LNCAP (cell line): ENCODE data around the gene WDR5.

Source experiments
- CTCF ChIP-seq: fragments of 450-650 bp; IDR thresholded peaks from 2 replicates; pipeline ENCODE4 v1.5.1; 2017; ENCODE audit warnings: mild to moderate bottlenecking

The WDR5 gene

GRCh38 chr9:134169724-134170401 is 34.0 kb downstream of the WDR5 start:
- TF ChIP-seq CTCF, result no peak

- no peak for TF ChIP-seq CTCF
These were observed 34.8 kb downstream of the WDR5 start for GRCh38 chr9:134170532-134171315.

- TF ChIP-seq CTCF, result no peak
These were observed 35.7 kb downstream of the WDR5 start for GRCh38 chr9:134171316-134172197.

GRCh38 chr9:134172198-134173126 is 36.6 kb downstream of the WDR5 start:
- no peak for TF ChIP-seq CTCF

- TF ChIP-seq CTCF, result no peak
These were observed 37.5 kb downstream of the WDR5 start for GRCh38 chr9:134173127-134174072.

GRCh38 chr9:134174073-134174449 is 38.2 kb downstream of the WDR5 start:
- TF ChIP-seq CTCF, result no peak
